Measurements from ENCODE around the gene WDR70. TPM values are rescaled to one million over a fixed set of nuclear protein-coding genes. Genes with fewer than 3 reads are reported as not detected.

WDR70 gene
- total and polyA plus RNA-seq, 2 of the 8 experiments (the other 6 are each of a cell fraction or from before 2014, with no cell fraction given), result 10.6 to 37.4 TPM

GRCh38 chr5:37695647-37696046 lies 316.5 kb downstream of the WDR70 start:
- no peak overlapping the region for H3K27ac ChIP-seq (ENCODE audit: low read depth, low read length)
- H3K9ac ChIP-seq (replicated peaks in 1 of 4; ENCODE audit: extremely low read depth in 1 of 4, low read depth in 3 of 4, low read length in 3 of 4), result no peak overlapping the region
- no peak overlapping the region for H4K8ac ChIP-seq (ENCODE audit: extremely low read depth, insufficient read depth, low read length)
- H4K20me1 ChIP-seq (replicated peaks in 1 of 2; ENCODE audit: control insufficient read depth in 1 of 2, insufficient read depth in 2 of 2, low read length in 2 of 2), result no peaks in the 10 kb centered on the region
- no peak overlapping the region for H2AK5ac ChIP-seq (ENCODE audit: low read depth, low read length)
- no peak overlapping the region for H3K18ac ChIP-seq (ENCODE audit: extremely low read depth, low read length)
- ChIA-PET CTCF (ENCODE audit: partially characterized antibody) (interaction anchor here (0.7 to 1.1 kb wide), 2 partner anchors 28 to 180 kb away, joined by 3 read pairs; no protein-coding TSS in a partner anchor), POLR2A (ENCODE audit: partially characterized antibody) (no interaction called here)
- H3K4me1 ChIP-seq (replicated peaks in 1 of 4; ENCODE audit: control insufficient read depth in 3 of 4, insufficient read depth in 4 of 4, low read length in 3 of 4), result peaks cover 0 to 5% (median 0%) of the 10 kb centered on the region in 4 experiments; a peak in 1 of 7 replicates
- whole genome bisulfite sequencing, 2 experiments (ENCODE audit: extremely low coverage in 1 of 2, insufficient coverage in 1 of 2, insufficient read length in 1 of 2, insufficient replicate concordance in 2 of 2, low coverage in 1 of 2, low lambda C conversion rate in 2 of 2, missing lambda C conversion rate in 1 of 2), result 92% methylated on average over 3 of the region's 3 CpGs; no CpG with 5 or more reads in 1 of the 2 experiments
- H3K56ac ChIP-seq (replicated peaks; ENCODE audit: insufficient read length, low read depth, low read length), result no peak overlapping the region
- no peak overlapping the region for H2BK15ac ChIP-seq (ENCODE audit: low read length)
- H2BK120ac ChIP-seq (replicated peaks; ENCODE audit: low read depth, low read length), result no peak overlapping the region
- H3K9me3 ChIP-seq (ENCODE audit: insufficient read depth in 2 of 2, low read depth in 1 of 2, low read length in 1 of 2), result 0 out of 4 replicates have a peak, but pooled peaks cover 0 to 2% of the 10 kb centered on the region in 2 experiments
- H3K27me3 ChIP-seq (replicated peaks in 1 of 4; ENCODE audit: control insufficient read depth in 3 of 4, extremely low read depth in 1 of 4, insufficient read depth in 3 of 4, low read length in 3 of 4), result no peaks in the 10 kb centered on the region
- no peak overlapping the region for H2BK12ac ChIP-seq (ENCODE audit: low read depth, low read length)
- no peak overlapping the region for H3K14ac ChIP-seq (ENCODE audit: insufficient read length)
- no peaks in the 10 kb centered on the region for H3K36me3 ChIP-seq (ENCODE audit: control insufficient read depth in 2 of 4, insufficient read depth in 4 of 4, low read length in 3 of 4)
- no peak overlapping the region for H2BK20ac ChIP-seq (ENCODE audit: low read length)
- no peak overlapping the region for H3K4me2 ChIP-seq (ENCODE audit: insufficient read depth in 1 of 2, low read depth in 2 of 2, low read length in 2 of 2)
- H3K4me3 ChIP-seq (ENCODE audit: extremely low read depth in 1 of 4, insufficient read depth in 2 of 4, low read depth in 3 of 4, low read length in 4 of 4), result no peak overlapping the region
- no peaks in the 10 kb centered on the region for H3K79me1 ChIP-seq (ENCODE audit: low read depth, low read length)
- FAIRE-seq, result no peak
- H3K23me2 ChIP-seq (ENCODE audit: low read depth, low read length), result no peaks in the 10 kb centered on the region
- no peak overlapping the region for H2BK5ac ChIP-seq (ENCODE audit: low read depth, low read length)
- no peak for DNase-seq (ENCODE audit: low read depth in 1 of 2, low spot score in 2 of 2)
- H4K91ac ChIP-seq (replicated peaks; ENCODE audit: insufficient read length, low read length), result no peak overlapping the region
- TF ChIP-seq RAD21 (IDR thresholded peaks at IDR 0.05 in 1 of 2, conservative IDR thresholded peaks at IDR 0.05 in 1 of 2; ENCODE audit: low read depth in 2 of 2, low read length in 2 of 2) (no peak), CREB1 (IDR thresholded peaks at IDR 0.05) (no peak), SRF (IDR thresholded peaks at IDR 0.05; ENCODE audit: low read depth, low read length) (peak; percentile 86), TAF1 (IDR thresholded peaks at IDR 0.05; ENCODE audit: low read depth, low read length) (no peak)
- H2AFZ ChIP-seq (ENCODE audit: low read length), result no peak overlapping the region
- H3K79me2 ChIP-seq (ENCODE audit: control insufficient read depth in 1 of 2, insufficient read depth in 2 of 2, low read length in 2 of 2), result no peaks in the 10 kb centered on the region
- no peak overlapping the region for H4K5ac ChIP-seq (ENCODE audit: insufficient read length, low read depth, low read length)
- no peak overlapping the region for H3K23ac ChIP-seq (ENCODE audit: insufficient read length)
- H3K4ac ChIP-seq (replicated peaks; ENCODE audit: insufficient read length, low read depth, low read length), result no peak overlapping the region
